DMS153 treated with DMSO at 0.1 percent for 48 hours (cell line): ENCODE measurements around the gene VASH2.
"Not testable (repeated sequence)": the region's sequence is repeated elsewhere in the genome, so short reads cannot be mapped to it uniquely, and the experiment has no call there.

Source experiments
- DNase-seq: peaks from one replicate; lab custom pipeline; 2025; ENCODE audit not compliant: unreplicated experiment; lab: John Stamatoyannopoulos, UW

VASH2 gene

GRCh38 chr1:213020016-213020415, 69.7 kb downstream of the VASH2 start:
- DNase-seq = no peak

DNA sequence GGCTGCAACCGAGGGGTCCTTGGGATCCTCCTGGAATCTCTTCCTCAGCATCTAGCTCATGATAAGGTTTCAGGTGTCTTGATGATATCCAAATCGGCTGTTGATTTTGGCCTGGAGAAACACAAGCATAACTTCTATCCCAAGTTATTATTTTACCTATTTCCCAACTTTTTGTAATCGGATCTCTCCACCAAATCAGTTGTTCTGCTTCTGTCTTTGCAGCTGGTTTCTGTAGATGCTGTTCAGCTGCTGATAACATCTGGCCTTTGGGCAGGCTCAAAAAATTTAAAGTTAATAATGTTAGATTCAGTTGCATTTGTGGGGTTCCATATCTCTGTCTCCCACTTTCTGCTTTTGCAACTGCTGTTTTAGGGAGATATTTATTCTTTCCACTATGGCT, 76.7 kb downstream of the VASH2 start:
- not testable (repeated sequence) for DNase-seq

GRCh38 chr1:213032651-213033050, 82.3 kb downstream of the VASH2 start:
- no peak for DNase-seq

DNA sequence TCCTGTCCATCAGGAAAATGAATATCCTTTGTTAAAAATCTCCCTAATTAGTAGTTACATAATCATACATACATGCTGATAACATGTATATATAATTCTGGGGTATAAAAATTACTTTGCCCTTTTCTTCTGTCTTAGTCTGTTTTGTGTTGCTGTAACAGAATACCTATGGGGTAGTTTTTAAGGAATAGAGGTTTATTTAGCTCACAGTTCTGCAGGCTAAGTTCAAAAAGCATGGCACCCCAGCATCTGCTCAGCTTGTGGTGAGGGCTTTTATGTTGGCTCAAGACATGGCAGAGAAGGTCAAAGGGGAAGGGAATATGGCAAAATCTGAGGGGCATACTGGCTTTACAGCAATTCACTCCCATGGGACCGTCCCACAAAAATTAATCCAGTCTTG, 84.4 kb downstream of the VASH2 start:
- DNase-seq = no peak

DNA sequence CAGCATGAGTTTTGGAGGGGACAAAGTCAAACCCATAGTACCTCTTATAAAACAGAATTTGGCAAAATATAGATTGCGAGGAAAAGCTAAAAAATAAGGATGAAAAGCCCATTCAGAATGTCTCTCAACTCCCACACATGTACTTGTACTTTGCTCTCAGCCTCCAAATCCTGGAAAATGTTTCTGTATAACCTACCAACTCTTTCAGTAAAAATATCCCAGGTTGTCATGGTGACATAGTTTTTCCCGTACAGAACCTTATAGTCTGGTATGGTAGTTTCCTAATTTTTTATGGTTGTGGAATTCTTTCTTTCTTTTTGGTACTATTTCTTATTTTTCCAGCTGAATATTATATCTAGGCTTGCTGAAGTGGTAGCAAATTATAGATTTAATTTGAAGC, 85.2 kb downstream of the VASH2 start:
- DNase-seq = no peak
